Vagina (tissue), 2 donors: Measurements from ENCODE around the gene ADAM15. TPM values are rescaled to one million over a fixed set of nuclear protein-coding genes. Genes with fewer than 3 reads are reported as not detected.

ENCODE experiments used
- DNase-seq, 2 donors: peaks; one replicate each; pipeline ENCODE4 v3.0.0-alpha.2; 2017; ENCODE audit errors: extremely low spot score in 2 of 2
- H3K27ac ChIP-seq: fragments of 200-600 bp; sonication (generic); one replicate; pipeline ENCODE4 v1.5.1; 2019
- H3K27me3 ChIP-seq: fragments of 200-600 bp; sonication (generic); one replicate; pipeline ENCODE4 v1.5.1; 2019
- H3K36me3 ChIP-seq, 2 donors: fragments of 200-600 bp; sonication (generic); one replicate each; pipeline ENCODE4 v1.5.1; 2017 to 2019
- H3K4me1 ChIP-seq: fragments of 200-600 bp; sonication (generic); one replicate; pipeline ENCODE4 v1.5.1; 2019
- H3K4me3 ChIP-seq, 2 donors: fragments of 200-600 bp; sonication (generic); 1 replicate in 1 of 2; 2 replicates in 1 of 2; pipeline ENCODE4 v1.5.1; 2016 to 2019
- H3K9me3 ChIP-seq: fragments of 200-600 bp; sonication (generic); one replicate; pipeline ENCODE4 v1.5.1; 2019
- POLR2A ChIP-seq, 2 donors: fragments of 450-650 bp; IDR thresholded peaks; one replicate each; pipeline ENCODE4 v1.6.1; 2017; ENCODE audit warnings: antibody characterized with exemption in 2 of 2, mild to moderate bottlenecking in 2 of 2, moderate library complexity in 2 of 2
- POLR2AphosphoS5 ChIP-seq, 2 donors: sonication (generic); formaldehyde crosslinking; IDR thresholded peaks; one replicate each; pipeline ENCODE4 v1.9.0; 2017; ENCODE audit warnings: antibody characterized with exemption in 2 of 2, mild to moderate bottlenecking in 2 of 2, low read depth in 1 of 2; ENCODE audit not compliant: insufficient read depth in 1 of 2
- intact Hi-C: fragments of 100-400 bp; cut with DNase I; formaldehyde crosslinking; loops from one replicate; pipeline ENCODE4 v1.15.1; 2023
- total RNA-seq: library from RNA; depleted of rRNA; stranded (reverse); fragments of >200 nt; gene quantifications from one replicate; pipeline ENCODE4 v1.2.3, GENCODE V29; 2016
- TF ChIP-seq, protein P1 (sequence below), 3 experiments: fragments of 450-650 bp in 2 of 3; fragments of 200-600 bp in 1 of 3; sonication (generic) in 1 of 3; IDR thresholded peaks; one replicate each; pipeline ENCODE4 v1.5.1; 2017 to 2019; ENCODE audit warnings: antibody characterized with exemption in 3 of 3, mild to moderate bottlenecking in 2 of 3, moderate library complexity in 2 of 3

ADAM15 gene
- total RNA-seq, 1 donor from 2014 or later: 193 TPM

DNA sequence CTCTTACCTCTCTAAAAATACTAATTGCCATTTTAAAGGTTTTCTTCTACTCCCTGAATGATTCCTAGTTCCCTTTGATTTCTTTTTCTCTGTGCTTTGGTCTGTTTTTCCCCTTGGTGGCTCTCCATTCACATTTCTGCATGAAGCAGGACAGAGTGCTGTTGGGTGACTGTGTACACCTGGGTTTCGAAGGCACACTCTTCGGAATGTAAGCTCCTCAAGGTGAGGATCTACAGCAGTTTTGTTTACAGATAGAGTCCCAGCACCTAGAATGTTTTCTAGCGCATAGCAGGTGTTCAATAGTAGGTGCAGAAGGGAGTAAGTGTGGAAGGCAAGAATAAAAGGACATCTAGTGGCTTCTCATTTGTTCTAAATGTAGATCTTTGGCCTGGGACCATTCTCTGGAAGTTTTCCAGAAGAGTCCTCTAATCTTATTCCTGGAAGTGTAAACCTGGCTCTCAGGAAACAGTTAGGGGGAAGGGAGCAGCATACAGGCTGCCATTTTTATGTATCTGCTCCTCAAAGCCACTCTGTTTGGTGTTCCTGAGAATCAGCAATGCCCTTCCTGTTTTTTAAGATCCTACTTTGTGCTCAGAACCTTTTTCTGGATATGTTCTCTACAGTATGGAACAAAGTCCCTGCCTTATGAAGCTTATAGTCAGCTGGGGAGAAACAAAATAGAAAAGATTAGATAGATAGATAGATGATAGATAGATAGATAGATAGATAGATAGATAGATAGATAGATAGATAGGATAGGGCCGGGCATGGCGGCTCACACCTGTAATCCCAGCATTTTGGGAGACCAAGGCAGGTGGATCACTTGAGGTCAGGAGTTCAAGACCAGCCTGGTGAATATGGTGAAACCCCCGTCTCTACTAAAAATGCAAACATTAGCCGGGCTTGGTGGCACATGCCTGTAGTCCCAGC is 53.8 kb downstream of the ADAM15 start:
- no peak overlapping the region for H3K27ac ChIP-seq
- DNase-seq: no peak
- no peak for TF ChIP-seq POLR2A (IDR thresholded peaks at IDR 0.05)
- TF ChIP-seq, protein P1, sequence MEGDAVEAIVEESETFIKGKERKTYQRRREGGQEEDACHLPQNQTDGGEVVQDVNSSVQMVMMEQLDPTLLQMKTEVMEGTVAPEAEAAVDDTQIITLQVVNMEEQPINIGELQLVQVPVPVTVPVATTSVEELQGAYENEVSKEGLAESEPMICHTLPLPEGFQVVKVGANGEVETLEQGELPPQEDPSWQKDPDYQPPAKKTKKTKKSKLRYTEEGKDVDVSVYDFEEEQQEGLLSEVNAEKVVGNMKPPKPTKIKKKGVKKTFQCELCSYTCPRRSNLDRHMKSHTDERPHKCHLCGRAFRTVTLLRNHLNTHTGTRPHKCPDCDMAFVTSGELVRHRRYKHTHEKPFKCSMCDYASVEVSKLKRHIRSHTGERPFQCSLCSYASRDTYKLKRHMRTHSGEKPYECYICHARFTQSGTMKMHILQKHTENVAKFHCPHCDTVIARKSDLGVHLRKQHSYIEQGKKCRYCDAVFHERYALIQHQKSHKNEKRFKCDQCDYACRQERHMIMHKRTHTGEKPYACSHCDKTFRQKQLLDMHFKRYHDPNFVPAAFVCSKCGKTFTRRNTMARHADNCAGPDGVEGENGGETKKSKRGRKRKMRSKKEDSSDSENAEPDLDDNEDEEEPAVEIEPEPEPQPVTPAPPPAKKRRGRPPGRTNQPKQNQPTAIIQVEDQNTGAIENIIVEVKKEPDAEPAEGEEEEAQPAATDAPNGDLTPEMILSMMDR (IDR thresholded peaks at IDR 0.05): no peak
- no peak for TF ChIP-seq POLR2AphosphoS5 (IDR thresholded peaks at IDR 0.05; ENCODE audit: insufficient read depth in 1 of 2, low read depth in 1 of 2)
- no peaks in the 10 kb centered on the region for H3K36me3 ChIP-seq
- H3K4me3 ChIP-seq: no peak overlapping the region
- H3K27me3 ChIP-seq: no peaks in the 10 kb centered on the region
- intact Hi-C loops: no loop called here
- H3K9me3 ChIP-seq: no peaks in the 10 kb centered on the region
- no peaks in the 10 kb centered on the region for H3K4me1 ChIP-seq

DNA sequence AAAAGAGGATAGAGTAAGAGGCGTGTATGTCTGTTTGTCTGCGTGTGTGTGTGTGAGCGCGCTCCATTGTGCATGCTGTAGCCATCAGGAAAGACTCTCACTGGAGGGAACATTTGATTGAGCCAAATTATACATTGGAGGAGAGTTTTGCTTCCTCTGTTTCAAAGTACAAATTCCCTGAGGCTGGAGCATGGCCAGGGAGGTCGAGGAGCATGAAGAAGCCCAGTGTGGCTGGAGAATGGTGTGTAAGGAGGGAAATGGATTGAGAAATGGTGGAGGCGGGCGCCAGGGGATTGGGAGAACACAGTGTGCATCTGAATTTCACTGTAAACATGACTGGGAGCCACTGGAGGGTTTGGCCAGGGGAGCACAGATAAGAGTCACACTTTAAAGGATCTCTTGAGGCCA is 54.5 kb downstream of the ADAM15 start:
- H3K27ac ChIP-seq: no peak overlapping the region
- DNase-seq: no peak
- TF ChIP-seq POLR2A (IDR thresholded peaks at IDR 0.05): no peak
- TF ChIP-seq, protein P1 (IDR thresholded peaks at IDR 0.05): no peak
- no peak for TF ChIP-seq POLR2AphosphoS5 (IDR thresholded peaks at IDR 0.05; ENCODE audit: insufficient read depth in 1 of 2, low read depth in 1 of 2)

DNA sequence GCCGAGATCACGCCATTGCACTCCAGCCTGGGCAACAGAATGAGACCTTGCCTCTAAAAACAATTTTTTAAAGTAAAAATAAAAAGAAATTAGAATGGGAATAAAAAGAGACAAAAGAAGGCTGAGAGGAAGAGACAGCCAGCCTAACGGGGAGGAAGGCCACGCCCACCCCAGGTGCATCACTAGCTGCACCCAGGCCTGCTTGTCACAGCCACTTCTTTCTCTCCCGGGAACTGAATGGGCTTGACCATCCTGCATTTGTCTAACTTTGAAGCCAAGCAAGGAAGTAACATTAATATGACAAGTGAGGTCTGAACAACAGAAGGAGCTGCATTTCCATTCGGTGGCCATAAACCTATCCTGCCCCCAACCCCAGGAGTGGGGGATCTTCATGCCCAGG is 55.7 kb downstream of the ADAM15 start:
- DNase-seq: no peak
- intact Hi-C loops: no loop called here
- no peak overlapping the region for H3K27ac ChIP-seq
- H3K4me3 ChIP-seq: no peak overlapping the region
- no peaks in the 10 kb centered on the region for H3K9me3 ChIP-seq
- no peaks in the 10 kb centered on the region for H3K36me3 ChIP-seq
- no peaks in the 10 kb centered on the region for H3K4me1 ChIP-seq
- no peaks in the 10 kb centered on the region for H3K27me3 ChIP-seq
- TF ChIP-seq POLR2A (IDR thresholded peaks at IDR 0.05) (no peak), POLR2AphosphoS5 (IDR thresholded peaks at IDR 0.05; ENCODE audit: insufficient read depth in 1 of 2, low read depth in 1 of 2) (no peak)
- TF ChIP-seq, protein P1 (IDR thresholded peaks at IDR 0.05): no peak

More for the DNA sequence above, 54.5 kb downstream of the ADAM15 start:
- H3K36me3 ChIP-seq: no peaks in the 10 kb centered on the region
- no peaks in the 10 kb centered on the region for H3K4me1 ChIP-seq
- intact Hi-C loops: no loop called here
- no peak overlapping the region for H3K4me3 ChIP-seq
- H3K9me3 ChIP-seq: no peaks in the 10 kb centered on the region
- no peaks in the 10 kb centered on the region for H3K27me3 ChIP-seq

DNA sequence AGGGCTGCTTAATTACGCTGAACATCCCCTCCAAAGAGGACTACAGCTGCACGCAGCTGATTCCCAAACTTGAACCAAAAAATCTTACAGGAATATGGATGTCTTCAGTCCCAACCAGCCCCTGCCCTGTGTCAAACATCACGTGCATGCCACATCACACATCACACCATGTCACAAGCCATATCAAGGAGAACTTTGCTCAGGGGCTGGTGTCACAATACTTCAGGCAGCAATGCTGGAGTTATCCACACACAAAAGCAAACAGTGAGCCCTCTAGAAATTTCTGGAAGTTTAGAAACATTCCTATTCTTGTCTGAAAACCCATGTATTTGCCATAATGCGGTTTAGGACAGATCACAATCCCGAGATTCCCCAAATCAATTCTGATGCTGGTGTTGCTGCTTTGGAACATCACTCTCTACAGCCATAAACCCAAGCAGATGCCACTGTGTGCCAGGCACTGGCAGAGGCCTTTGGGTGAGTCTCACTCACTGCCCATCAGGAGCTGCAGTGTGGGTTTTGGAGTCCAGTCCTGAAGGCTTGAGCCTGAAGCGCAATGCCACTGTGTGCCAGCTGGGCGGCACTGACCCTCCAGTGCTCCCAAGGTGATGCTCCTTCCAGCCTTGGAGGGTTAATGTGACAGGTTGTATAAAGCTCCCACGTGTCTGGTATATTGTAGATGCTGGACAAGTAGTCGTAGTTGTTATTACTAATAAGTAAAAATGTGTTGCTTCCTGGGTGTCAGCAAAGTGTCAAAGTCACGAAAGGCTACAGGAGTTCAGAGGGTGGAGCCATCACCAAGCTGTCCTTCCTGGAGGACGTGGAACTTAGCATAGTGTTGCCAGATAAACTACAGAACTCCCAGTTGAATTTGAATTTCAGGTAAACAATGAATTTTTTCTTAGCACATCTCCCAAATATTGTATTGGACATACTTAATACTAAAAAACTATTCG is 56.5 kb downstream of the ADAM15 start:
- H3K4me3 ChIP-seq: no peak overlapping the region
- no peaks in the 10 kb centered on the region for H3K9me3 ChIP-seq
- H3K27ac ChIP-seq: no peak overlapping the region
- intact Hi-C loops: no loop called here
- no peak for DNase-seq
- H3K36me3 ChIP-seq: no peaks in the 10 kb centered on the region
- H3K27me3 ChIP-seq: no peaks in the 10 kb centered on the region
- no peaks in the 10 kb centered on the region for H3K4me1 ChIP-seq
- TF ChIP-seq, protein P1 (IDR thresholded peaks at IDR 0.05): no peak
- TF ChIP-seq POLR2A (IDR thresholded peaks at IDR 0.05) (no peak), POLR2AphosphoS5 (IDR thresholded peaks at IDR 0.05; ENCODE audit: insufficient read depth in 1 of 2, low read depth in 1 of 2) (no peak)
